ENCODE data around the gene PDGFC.

PDGFC gene

DNA sequence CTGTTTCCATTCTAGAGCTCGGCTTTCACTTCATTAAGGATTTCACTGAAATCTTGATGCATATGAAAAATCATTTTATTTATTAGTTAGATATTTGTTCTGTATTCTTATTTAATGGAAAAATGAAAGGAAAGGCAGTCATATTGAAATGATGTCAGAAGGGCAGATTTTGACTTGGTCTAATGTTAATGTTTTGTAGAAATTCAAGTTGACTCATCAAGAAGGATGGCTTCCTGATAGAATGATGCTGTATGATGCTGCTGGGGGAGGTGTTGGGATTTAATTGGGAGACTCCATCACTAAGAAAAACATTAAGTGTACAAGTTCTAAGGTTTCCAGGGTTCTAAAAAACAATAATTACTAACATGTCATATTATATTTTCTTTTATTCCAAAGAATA lies 204.8 kb downstream of the PDGFC start:
- no peak for TF ChIP-seq CTCF (IDR thresholded peaks at IDR 0.05; ENCODE audit: low read depth, low read length, missing control alignments)
- H3K4me3 ChIP-seq (replicated peaks; ENCODE audit: low read depth, low read length) = no peak overlapping the region
- DNase-seq (ENCODE audit: extremely low read depth, low read depth) = no peak

DNA sequence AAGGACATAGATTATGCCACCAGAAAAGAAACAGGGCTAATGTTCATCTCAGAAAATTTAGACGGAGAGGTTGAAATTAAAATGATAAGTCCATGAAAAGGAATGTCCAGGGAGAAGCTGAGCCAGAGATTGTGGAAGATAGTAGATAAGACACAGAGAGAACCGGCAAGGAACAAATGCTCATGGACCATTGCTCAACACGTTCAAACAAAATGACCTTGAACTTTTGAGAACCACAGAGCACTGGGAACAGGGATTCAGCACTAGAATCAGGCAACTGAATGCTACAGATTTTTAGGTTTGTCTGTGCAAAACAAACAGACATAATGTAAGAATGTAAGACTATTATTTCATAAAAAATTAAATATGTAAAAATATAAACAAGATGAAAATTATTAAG lies 206.3 kb downstream of the PDGFC start:
- TF ChIP-seq CTCF (IDR thresholded peaks at IDR 0.05; ENCODE audit: low read depth, low read length, missing control alignments) = no peak
- no peak overlapping the region for H3K4me3 ChIP-seq (replicated peaks; ENCODE audit: low read depth, low read length)
- DNase-seq (ENCODE audit: extremely low read depth, low read depth) = no peak

GRCh38 chr4:156764846-156765245 lies 206.8 kb downstream of the PDGFC start:
- no peak for TF ChIP-seq CTCF (IDR thresholded peaks at IDR 0.05; ENCODE audit: low read depth, low read length, missing control alignments)
- no peak for DNase-seq (ENCODE audit: extremely low read depth, low read depth)
- no peak overlapping the region for H3K4me3 ChIP-seq (replicated peaks; ENCODE audit: low read depth, low read length)

DNA sequence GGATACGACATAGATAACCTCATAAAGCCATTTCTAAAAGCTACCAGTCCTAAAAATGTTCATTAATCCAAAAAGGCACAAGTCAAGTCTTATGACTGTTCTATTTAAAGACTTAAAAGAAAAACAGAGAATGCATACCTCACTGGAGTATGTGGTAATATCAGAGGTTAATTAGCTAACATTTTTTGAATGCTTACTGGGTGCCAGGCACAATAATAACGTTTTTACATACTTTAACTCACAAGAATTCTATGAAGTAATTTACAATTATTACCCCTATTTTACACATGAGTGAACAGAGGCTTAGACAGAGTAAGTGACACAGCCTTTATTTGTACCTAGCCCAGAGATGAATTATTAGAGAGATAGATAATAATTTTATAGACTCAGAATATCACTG lies 207.5 kb downstream of the PDGFC start:
- DNase-seq (ENCODE audit: extremely low read depth, low read depth) = no peak
- H3K4me3 ChIP-seq (replicated peaks; ENCODE audit: low read depth, low read length) = no peak overlapping the region
- TF ChIP-seq CTCF (IDR thresholded peaks at IDR 0.05; ENCODE audit: low read depth, low read length, missing control alignments) = no peak

DNA sequence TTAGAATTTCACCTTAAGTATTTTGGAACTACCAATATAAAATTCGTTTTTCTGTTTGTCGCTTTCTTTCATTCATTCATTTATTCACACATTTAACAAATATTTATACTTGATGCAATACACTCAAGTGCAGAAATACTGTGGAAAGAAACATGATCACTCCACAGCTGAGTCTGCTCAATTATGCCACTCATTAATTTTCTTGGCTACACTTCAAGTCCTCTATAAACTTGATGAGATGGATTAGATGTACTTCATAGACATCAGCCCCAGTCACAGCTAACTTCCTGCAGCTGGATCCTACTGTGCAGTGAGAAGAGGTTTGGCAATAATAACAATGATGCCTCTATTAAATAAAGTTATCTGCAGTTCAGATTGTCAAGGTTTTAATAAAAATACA lies 208.1 kb downstream of the PDGFC start:
- no peak overlapping the region for H3K4me3 ChIP-seq (replicated peaks; ENCODE audit: low read depth, low read length)
- DNase-seq (ENCODE audit: extremely low read depth, low read depth) = no peak
- no peak for TF ChIP-seq CTCF (IDR thresholded peaks at IDR 0.05; ENCODE audit: low read depth, low read length, missing control alignments)

DNA sequence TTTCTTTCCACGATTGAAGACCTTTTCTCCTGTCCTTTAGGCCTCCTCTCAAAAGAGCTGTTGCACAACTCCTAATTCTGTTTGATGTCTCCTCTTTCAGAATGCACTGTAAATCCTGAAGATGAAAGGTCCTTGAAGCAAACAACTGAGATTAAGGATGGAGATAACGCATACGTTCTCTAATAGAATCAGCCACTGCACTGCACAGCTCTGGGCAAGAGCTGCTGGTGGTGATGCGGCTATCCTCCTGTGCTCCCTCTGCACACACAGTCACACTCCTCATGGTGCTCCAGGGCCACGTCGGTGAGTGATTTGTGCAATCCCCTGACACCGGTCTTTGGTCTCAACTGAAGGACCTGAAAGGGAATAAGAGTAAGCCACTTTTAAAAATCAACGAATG lies 208.7 kb downstream of the PDGFC start:
- no peak for DNase-seq (ENCODE audit: extremely low read depth, low read depth)
- H3K4me3 ChIP-seq (replicated peaks; ENCODE audit: low read depth, low read length) = no peak overlapping the region
- no peak for TF ChIP-seq CTCF (IDR thresholded peaks at IDR 0.05; ENCODE audit: low read depth, low read length, missing control alignments)

DNA sequence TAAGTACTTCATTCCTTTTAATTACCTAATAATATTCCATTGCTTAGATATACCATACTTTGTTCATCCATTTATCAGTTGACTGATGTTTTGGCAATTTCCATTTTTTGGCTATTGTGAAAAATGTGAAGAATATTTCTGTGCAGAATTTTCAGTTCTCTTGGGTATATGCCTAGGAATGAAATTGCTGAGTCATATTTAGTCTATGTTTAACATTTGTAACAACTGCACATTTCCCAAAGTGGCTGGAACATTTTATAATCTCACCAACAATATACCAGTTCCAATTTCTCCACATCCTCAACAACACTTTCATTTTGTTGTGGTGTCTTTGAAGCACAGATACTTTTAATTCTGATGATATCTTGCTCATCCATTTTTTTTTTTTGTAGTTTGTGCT lies 215.5 kb downstream of the PDGFC start:
- DNase-seq (ENCODE audit: extremely low read depth, low read depth) = no peak
- no peak for TF ChIP-seq CTCF (IDR thresholded peaks at IDR 0.05; ENCODE audit: low read depth, low read length, missing control alignments)
- no peak overlapping the region for H3K4me3 ChIP-seq (replicated peaks; ENCODE audit: low read depth, low read length)

Data from HFF-Myc (cell line).